NT2/D1 (cell line): Measurements from ENCODE around the gene FOXP2.

Source experiments
- SUZ12 ChIP-seq: IDR thresholded peaks from 2 replicates; pipeline ENCODE4 v1.6.1; 2011; ENCODE audit not compliant: insufficient read length, insufficient read depth; ENCODE audit errors: extremely low read depth
- YY1 ChIP-seq: IDR thresholded peaks from 2 replicates; pipeline ENCODE4 v1.6.1; 2011; ENCODE audit not compliant: insufficient read length, insufficient read depth
- ZNF274 ChIP-seq: IDR thresholded peaks from 2 replicates; pipeline ENCODE4 v1.6.1; 2011; ENCODE audit warnings: mild to moderate bottlenecking, low read depth, low read length

GRCh38 chr7:114670676-114671075 is 256.1 kb downstream of the FOXP2 start:
- no peak for TF ChIP-seq SUZ12
- TF ChIP-seq YY1, result no peak
- no peak for TF ChIP-seq ZNF274
